NCI-H1092 treated with DMSO at 0.1 percent for 48 hours (cell line): ENCODE data around the gene SLC26A4.

Experiments
- DNase-seq: peaks from one replicate; lab custom pipeline; 2025; lab: John Stamatoyannopoulos, UW

The SLC26A4 gene

GRCh38 chr7:107696330-107696946, 35.8 kb downstream of the SLC26A4 start:
- no peak for DNase-seq

GRCh38 chr7:107697321-107698049, 36.9 kb downstream of the SLC26A4 start:
- peak; percentile 16 for DNase-seq

GRCh38 chr7:107700570-107700969, 39.9 kb downstream of the SLC26A4 start:
- DNase-seq = no peak

GRCh38 chr7:107701191-107701590, 40.6 kb downstream of the SLC26A4 start:
- no peak for DNase-seq

GRCh38 chr7:107703219-107703618, 42.6 kb downstream of the SLC26A4 start:
- no peak for DNase-seq

- no peak for DNase-seq
These were observed 43.2 kb downstream of the SLC26A4 start for GRCh38 chr7:107703872-107704271.

GRCh38 chr7:107708956-107709355, 48.3 kb downstream of the SLC26A4 start:
- DNase-seq = no peak

- no peak for DNase-seq
These were observed 50.7 kb downstream of the SLC26A4 start for GRCh38 chr7:107711301-107711700.

GRCh38 chr7:107712025-107712424, 51.4 kb downstream of the SLC26A4 start:
- DNase-seq = peak; percentile 89

GRCh38 chr7:107712896-107713295, 52.3 kb downstream of the SLC26A4 start:
- no peak for DNase-seq

- no peak for DNase-seq
These were observed 54.9 kb downstream of the SLC26A4 start for GRCh38 chr7:107715531-107715930.

- no peak for DNase-seq
These were observed 58.0 kb downstream of the SLC26A4 start for GRCh38 chr7:107718456-107719193.

- DNase-seq = no peak
These were observed 60.7 kb downstream of the SLC26A4 start for GRCh38 chr7:107721286-107721685.

GRCh38 chr7:107723255-107723654, 62.6 kb downstream of the SLC26A4 start:
- no peak for DNase-seq

- peak; percentile 43 for DNase-seq
These were observed 64.6 kb downstream of the SLC26A4 start for GRCh38 chr7:107725138-107725740.

- no peak for DNase-seq
These were observed 65.9 kb downstream of the SLC26A4 start for GRCh38 chr7:107726356-107727130.

GRCh38 chr7:107728276-107728675, 67.6 kb downstream of the SLC26A4 start:
- DNase-seq = no peak

- DNase-seq = peak; percentile 92
These were observed 82.3 kb downstream of the SLC26A4 start for GRCh38 chr7:107742678-107743566.

GRCh38 chr7:107743567-107744344, 83.1 kb downstream of the SLC26A4 start, which contains the start of gene CBLL1:
Gene CBLL1, plus strand, starts transcription at chr7:107744142. Its CDS starts 22 bp downstream, at chr7:107744164.
- peak; percentile 99 for DNase-seq

- no peak for DNase-seq
These were observed 83.7 kb downstream of the SLC26A4 start for GRCh38 chr7:107744345-107744750.
